ENCODE data around the gene EFNA5.

DNA sequence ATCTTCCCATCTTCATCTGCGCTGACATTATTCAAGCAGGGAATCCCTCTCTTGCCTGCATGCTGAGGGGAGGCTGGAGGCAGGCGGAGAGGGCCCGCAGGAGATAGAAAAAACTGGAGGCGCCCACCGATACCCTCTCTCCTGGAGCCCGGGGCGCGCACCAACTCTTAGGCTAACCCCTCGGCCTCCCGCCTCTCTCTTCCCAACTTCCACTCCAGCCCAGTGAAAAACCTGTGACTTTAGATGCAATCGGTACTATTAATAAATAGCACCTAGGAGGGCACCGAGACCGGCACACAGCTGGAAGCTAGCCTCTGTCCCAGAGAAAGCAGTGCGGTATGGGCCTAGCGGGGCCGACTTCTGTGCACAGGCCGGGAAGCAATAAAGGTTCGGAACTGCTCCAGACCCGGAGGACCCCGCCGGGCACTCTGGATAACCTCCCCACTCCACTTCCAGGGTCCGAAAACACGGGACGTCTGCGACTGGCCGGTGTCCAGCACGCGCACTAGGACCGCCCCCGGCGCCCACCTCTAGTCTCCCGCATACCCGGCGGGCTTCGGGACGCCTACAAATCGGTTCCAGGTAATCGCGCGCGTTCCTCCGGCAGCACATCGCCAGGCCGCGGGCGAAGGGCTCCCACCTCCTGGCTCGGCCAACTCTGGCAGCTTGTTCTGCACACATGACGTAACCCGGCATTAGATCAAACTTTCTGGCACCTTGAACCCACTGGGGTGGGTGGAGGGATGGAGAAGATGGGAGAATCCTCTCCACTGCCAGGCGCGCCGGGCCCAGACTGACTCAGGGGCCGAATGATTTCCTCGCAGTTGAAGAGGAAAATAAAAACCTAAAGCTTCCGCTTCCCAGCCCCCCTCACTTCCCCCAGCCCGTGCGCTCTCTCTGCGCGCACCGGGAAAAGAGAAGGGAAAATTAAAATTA, 1.4 kb downstream of the EFNA5 start:
- peak in 1 of 2 donors; percentile 65 for TF ChIP-seq POLR2AphosphoS5 (IDR thresholded peaks at IDR 0.05; ENCODE audit: insufficient read depth in 1 of 2, low read depth in 1 of 2)
- TF ChIP-seq POLR2A (IDR thresholded peaks at IDR 0.05): peak in 1 of 2 donors; percentile 3
- TF ChIP-seq, protein P1, sequence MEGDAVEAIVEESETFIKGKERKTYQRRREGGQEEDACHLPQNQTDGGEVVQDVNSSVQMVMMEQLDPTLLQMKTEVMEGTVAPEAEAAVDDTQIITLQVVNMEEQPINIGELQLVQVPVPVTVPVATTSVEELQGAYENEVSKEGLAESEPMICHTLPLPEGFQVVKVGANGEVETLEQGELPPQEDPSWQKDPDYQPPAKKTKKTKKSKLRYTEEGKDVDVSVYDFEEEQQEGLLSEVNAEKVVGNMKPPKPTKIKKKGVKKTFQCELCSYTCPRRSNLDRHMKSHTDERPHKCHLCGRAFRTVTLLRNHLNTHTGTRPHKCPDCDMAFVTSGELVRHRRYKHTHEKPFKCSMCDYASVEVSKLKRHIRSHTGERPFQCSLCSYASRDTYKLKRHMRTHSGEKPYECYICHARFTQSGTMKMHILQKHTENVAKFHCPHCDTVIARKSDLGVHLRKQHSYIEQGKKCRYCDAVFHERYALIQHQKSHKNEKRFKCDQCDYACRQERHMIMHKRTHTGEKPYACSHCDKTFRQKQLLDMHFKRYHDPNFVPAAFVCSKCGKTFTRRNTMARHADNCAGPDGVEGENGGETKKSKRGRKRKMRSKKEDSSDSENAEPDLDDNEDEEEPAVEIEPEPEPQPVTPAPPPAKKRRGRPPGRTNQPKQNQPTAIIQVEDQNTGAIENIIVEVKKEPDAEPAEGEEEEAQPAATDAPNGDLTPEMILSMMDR (IDR thresholded peaks at IDR 0.05): no peak

Measured in vagina (tissue), 2 donors.